Karpas-422 (cell line): ENCODE results near the gene MAEA. TPM values are rescaled to one million over a fixed set of nuclear protein-coding genes. Genes with fewer than 3 reads are reported as not detected.
A peak's percentile ranks its signal among the peaks of the same experiment; 100 is the strongest.

Experiments
- DNase-seq: peaks from one replicate; pipeline ENCODE4 v3.0.0-alpha.2; 2015
- H2AFZ ChIP-seq: fragments of 200-600 bp; sonication (generic); 2 replicates; pipeline ENCODE4 v1.6.1; 2014; ENCODE audit warnings: antibody characterized with exemption, low read length, mixed read lengths
- H3K27ac ChIP-seq: fragments of 200-600 bp; sonication (generic); 2 replicates; pipeline ENCODE4 v1.5.1; 2014; ENCODE audit warnings: mild to moderate bottlenecking, low read length, moderate library complexity
- H3K27me3 ChIP-seq: fragments of 200-600 bp; sonication (generic); 2 replicates; pipeline ENCODE4 v1.6.1; 2014; ENCODE audit warnings: low read length, mixed read lengths
- H3K36me3 ChIP-seq: fragments of 200-600 bp; sonication (generic); 2 replicates; pipeline ENCODE4 v1.6.1; 2014; ENCODE audit warnings: low read length, mixed read lengths; ENCODE audit not compliant: insufficient read depth
- H3K4me1 ChIP-seq: fragments of 200-600 bp; sonication (generic); 2 replicates; pipeline ENCODE4 v1.6.1; 2014; ENCODE audit warnings: mild to moderate bottlenecking, low read length, mixed read lengths
- H3K4me2 ChIP-seq: fragments of 200-600 bp; sonication (generic); 2 replicates; pipeline ENCODE4 v1.6.1; 2014; ENCODE audit warnings: low read length, low read depth, mild to moderate bottlenecking; ENCODE audit not compliant: poor library complexity, severe bottlenecking
- H3K4me3 ChIP-seq: fragments of 200-600 bp; sonication (generic); 2 replicates; pipeline ENCODE4 v1.5.1; 2014; ENCODE audit warnings: mild to moderate bottlenecking, antibody characterized with exemption, low read length, mixed read lengths
- H3K79me2 ChIP-seq: fragments of 200-600 bp; sonication (generic); 2 replicates; pipeline ENCODE4 v1.6.1; 2014; ENCODE audit warnings: mild to moderate bottlenecking, low read length, mixed read lengths
- H3K9ac ChIP-seq: fragments of 200-600 bp; sonication (generic); 2 replicates; pipeline ENCODE4 v1.6.0; 2014; ENCODE audit warnings: low read length
- H3K9me2 ChIP-seq: fragments of 200-600 bp; sonication (generic), shearing (Covaris generic); replicated peaks from 2 replicates; pipeline ENCODE4 v1.6.0; 2014; ENCODE audit warnings: mild to moderate bottlenecking, low read length, moderate library complexity; ENCODE audit not compliant: insufficient read depth
- H3K9me3 ChIP-seq: fragments of 300-700, 200-600 bp; sonication (generic); 2 replicates; pipeline ENCODE4 v1.6.1; 2014; ENCODE audit warnings: low read length, mixed read lengths
- H4K20me1 ChIP-seq: fragments of 200-600 bp; sonication (generic); 2 replicates; pipeline ENCODE4 v1.6.1; 2014; ENCODE audit warnings: mild to moderate bottlenecking, antibody characterized with exemption, low read length, low read depth; ENCODE audit not compliant: insufficient read depth
- total RNA-seq: library from RNA; depleted of rRNA; stranded (reverse); fragments of >200 nt; shearing (Covaris generic); gene quantifications from 2 replicates; pipeline ENCODE4 v1.2.3, GENCODE V29; 2014; ENCODE audit warnings: low replicate concordance

Gene MAEA
- total RNA-seq, 1 experiment from 2014 or later = 31.3 TPM

GRCh38 chr4:1266881-1267763, 22.6 kb upstream of the MAEA start:
- peaks cover 8% of the 10 kb centered on the region for H3K9me3 ChIP-seq
- H2AFZ ChIP-seq = peak overlapping the region; percentile 48; the same call in 1 of the 2 replicates
- no peaks in the 10 kb centered on the region for H3K36me3 ChIP-seq
- no peak for DNase-seq
- H3K79me2 ChIP-seq = no peaks in the 10 kb centered on the region
- no peaks in the 10 kb centered on the region for H3K9me2 ChIP-seq
- no peaks in the 10 kb centered on the region for H3K27me3 ChIP-seq
- peaks cover 7% of the 10 kb centered on the region for H3K4me1 ChIP-seq
- no peak overlapping the region for H3K27ac ChIP-seq
- 0 out of 2 replicates have a peak overlapping the region, but pooled peaks have one; percentile 10 for H3K9ac ChIP-seq
- H3K4me3 ChIP-seq = peak overlapping the region; percentile 38; the same call in 1 of the 2 replicates
- no peaks in the 10 kb centered on the region for H4K20me1 ChIP-seq
- H3K4me2 ChIP-seq = peak overlapping the region; percentile 45

DNA sequence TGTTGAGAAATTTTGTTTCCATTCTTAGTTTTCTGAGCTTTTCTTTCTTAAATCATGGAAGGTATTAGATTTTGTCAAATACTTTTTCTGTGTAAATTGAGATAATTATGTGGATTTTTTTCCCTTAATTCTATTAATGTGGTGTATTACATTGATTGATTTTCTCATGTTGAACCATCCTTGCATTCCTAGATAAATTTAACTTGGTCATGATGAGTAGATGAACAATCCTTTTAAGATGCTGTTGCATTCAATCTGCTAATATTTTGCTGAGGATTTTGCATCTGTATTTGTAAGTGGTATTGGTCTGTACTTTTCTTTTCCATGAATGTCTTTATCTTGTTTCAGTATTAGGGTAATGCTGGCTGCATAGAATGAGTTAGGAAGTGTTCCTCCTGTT, 20.5 kb upstream of the MAEA start:
- no peak overlapping the region for H3K4me2 ChIP-seq
- H3K27me3 ChIP-seq = no peaks in the 10 kb centered on the region
- H3K9me3 ChIP-seq = peaks cover 8% of the 10 kb centered on the region
- H4K20me1 ChIP-seq = no peaks in the 10 kb centered on the region
- DNase-seq = no peak
- H2AFZ ChIP-seq = no peak overlapping the region
- no peaks in the 10 kb centered on the region for H3K9me2 ChIP-seq
- H3K27ac ChIP-seq = no peak overlapping the region
- no peak overlapping the region for H3K4me3 ChIP-seq
- H3K79me2 ChIP-seq = no peaks in the 10 kb centered on the region
- no peaks in the 10 kb centered on the region for H3K36me3 ChIP-seq
- no peak overlapping the region for H3K9ac ChIP-seq
- H3K4me1 ChIP-seq = peaks cover 7% of the 10 kb centered on the region

GRCh38 chr4:1271686-1272085, 18.0 kb upstream of the MAEA start:
- no peaks in the 10 kb centered on the region for H4K20me1 ChIP-seq
- no peak for DNase-seq
- H3K79me2 ChIP-seq = no peaks in the 10 kb centered on the region
- H2AFZ ChIP-seq = no peak overlapping the region
- H3K9ac ChIP-seq = no peak overlapping the region
- no peaks in the 10 kb centered on the region for H3K36me3 ChIP-seq
- H3K4me3 ChIP-seq = no peak overlapping the region
- no peaks in the 10 kb centered on the region for H3K9me2 ChIP-seq
- no peak overlapping the region for H3K27ac ChIP-seq
- no peaks in the 10 kb centered on the region for H3K27me3 ChIP-seq
- no peak overlapping the region for H3K4me2 ChIP-seq
- H3K4me1 ChIP-seq = peaks cover 7% of the 10 kb centered on the region
- H3K9me3 ChIP-seq = peaks cover 8% of the 10 kb centered on the region

DNA sequence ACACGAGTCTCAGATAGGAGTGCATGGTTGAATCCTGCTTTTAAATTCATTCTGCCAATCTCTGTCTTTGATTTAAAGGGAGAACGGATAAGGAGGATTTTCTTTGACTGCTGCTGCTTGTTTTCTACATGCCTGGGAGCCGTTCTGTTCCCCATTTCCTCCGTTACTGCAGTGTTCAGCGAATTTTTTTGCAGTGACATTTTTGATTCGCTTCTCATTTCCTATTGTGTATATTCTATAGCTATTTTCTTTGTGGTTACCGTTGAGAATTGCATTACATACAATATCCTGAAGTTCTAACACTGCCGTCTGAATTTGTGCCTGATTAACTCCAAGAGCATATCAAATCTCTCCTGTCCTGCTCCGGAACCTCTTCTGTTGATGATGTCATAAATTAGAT, 14.8 kb upstream of the MAEA start:
- DNase-seq = no peak
- Histone ChIP-seq H3K4me3 (no peak overlapping the region), H3K9ac (no peak overlapping the region)

DNA sequence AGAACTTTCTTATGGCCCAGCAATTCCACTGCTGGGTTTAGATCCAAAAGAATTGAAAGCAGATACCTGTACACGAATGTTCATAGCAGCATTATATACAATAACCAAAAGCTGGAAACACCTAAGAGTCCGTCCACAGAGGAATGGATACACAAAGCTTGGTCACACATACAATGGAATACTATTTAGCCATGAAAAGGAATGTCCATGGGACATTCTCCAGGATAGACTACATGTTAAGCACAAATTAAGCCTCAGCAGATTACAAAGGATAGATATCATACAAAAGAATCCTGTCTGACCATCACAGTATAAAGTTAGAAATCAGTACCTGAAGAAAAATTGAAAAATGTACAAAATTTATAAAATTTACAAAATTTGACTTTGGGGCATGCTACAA, 12.7 kb upstream of the MAEA start:
- no peaks in the 10 kb centered on the region for H3K9me3 ChIP-seq
- H3K4me1 ChIP-seq = no peaks in the 10 kb centered on the region
- no peak overlapping the region for H2AFZ ChIP-seq
- no peak for DNase-seq
- H3K9me2 ChIP-seq = no peaks in the 10 kb centered on the region
- no peak overlapping the region for H3K27ac ChIP-seq
- no peaks in the 10 kb centered on the region for H4K20me1 ChIP-seq
- no peak overlapping the region for H3K9ac ChIP-seq
- H3K4me2 ChIP-seq = no peak overlapping the region
- H3K36me3 ChIP-seq = no peaks in the 10 kb centered on the region
- H3K4me3 ChIP-seq = no peak overlapping the region
- no peaks in the 10 kb centered on the region for H3K27me3 ChIP-seq
- H3K79me2 ChIP-seq = no peaks in the 10 kb centered on the region

More for the DNA sequence above, 14.8 kb upstream of the MAEA start:
- Histone ChIP-seq H3K9me3 (no peaks in the 10 kb centered on the region), H3K9me2 (no peaks in the 10 kb centered on the region), H2AFZ (no peak overlapping the region), H3K4me2 (no peak overlapping the region), H3K79me2 (no peaks in the 10 kb centered on the region), H4K20me1 (no peaks in the 10 kb centered on the region), H3K27ac (no peak overlapping the region), H3K36me3 (no peaks in the 10 kb centered on the region), H3K4me1 (no peaks in the 10 kb centered on the region), H3K27me3 (no peaks in the 10 kb centered on the region)

- no peaks in the 10 kb centered on the region for H4K20me1 ChIP-seq
- no peaks in the 10 kb centered on the region for H3K36me3 ChIP-seq
- H3K9me2 ChIP-seq = no peaks in the 10 kb centered on the region
- H3K9ac ChIP-seq = no peak overlapping the region
- H3K4me1 ChIP-seq = no peaks in the 10 kb centered on the region
- no peak for DNase-seq
- H3K4me2 ChIP-seq = no peak overlapping the region
- H3K79me2 ChIP-seq = no peaks in the 10 kb centered on the region
- no peak overlapping the region for H3K4me3 ChIP-seq
- no peaks in the 10 kb centered on the region for H3K27me3 ChIP-seq
- no peaks in the 10 kb centered on the region for H3K9me3 ChIP-seq
- H2AFZ ChIP-seq = no peak overlapping the region
- no peak overlapping the region for H3K27ac ChIP-seq
Observed at GRCh38 chr4:1277667-1278665, 11.7 kb upstream of the MAEA start.

GRCh38 chr4:1279253-1279652, 10.4 kb upstream of the MAEA start:
- Histone ChIP-seq H2AFZ (no peak overlapping the region), H3K79me2 (no peaks in the 10 kb centered on the region), H3K27ac (no peak overlapping the region), H3K9me3 (no peaks in the 10 kb centered on the region), H3K9ac (no peak overlapping the region), H3K4me1 (no peaks in the 10 kb centered on the region), H3K36me3 (no peaks in the 10 kb centered on the region), H4K20me1 (no peaks in the 10 kb centered on the region), H3K27me3 (no peaks in the 10 kb centered on the region), H3K9me2 (no peaks in the 10 kb centered on the region), H3K4me3 (no peak overlapping the region), H3K4me2 (no peak overlapping the region)
- DNase-seq = no peak

DNA sequence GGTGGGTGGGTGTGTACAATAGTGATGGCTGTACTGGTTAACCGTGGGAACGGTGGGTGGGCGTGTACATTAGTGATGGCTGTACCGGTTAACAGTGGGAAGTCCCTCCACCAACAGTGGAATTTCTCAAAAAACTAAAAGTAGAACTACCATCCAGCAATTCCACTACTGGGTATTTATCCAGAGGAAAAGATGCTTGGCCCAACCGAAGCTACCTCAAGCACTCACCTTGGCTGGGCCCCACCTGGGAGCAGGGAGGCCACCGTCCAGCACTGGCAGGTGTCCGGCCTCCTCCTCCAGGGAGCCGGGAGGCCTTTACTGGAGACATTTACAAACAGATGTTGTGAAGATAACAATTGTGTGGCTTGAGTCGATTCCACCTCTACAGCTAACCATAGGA, 6.0 kb upstream of the MAEA start:
- no peak for DNase-seq

More for the DNA sequence above, 6.0 kb upstream of the MAEA start:
- no peaks in the 10 kb centered on the region for H3K36me3 ChIP-seq
- H3K9me3 ChIP-seq = 0 out of 2 replicates have a peak, but pooled peaks cover 2% of the 10 kb centered on the region
- no peaks in the 10 kb centered on the region for H4K20me1 ChIP-seq
- no peaks in the 10 kb centered on the region for H3K9me2 ChIP-seq
- no peak overlapping the region for H3K27ac ChIP-seq
- no peak overlapping the region for H2AFZ ChIP-seq
- H3K9ac ChIP-seq = no peak overlapping the region
- no peaks in the 10 kb centered on the region for H3K27me3 ChIP-seq
- no peak overlapping the region for H3K4me3 ChIP-seq
- no peak overlapping the region for H3K4me2 ChIP-seq
- peaks cover 3% of the 10 kb centered on the region for H3K4me1 ChIP-seq
- no peaks in the 10 kb centered on the region for H3K79me2 ChIP-seq
